ENCODE results near the gene AP5Z1. TPM values are rescaled to one million over a fixed set of nuclear protein-coding genes. Genes with fewer than 3 reads are reported as not detected.

Gene AP5Z1
- polyA plus RNA-seq, 1 of the 3 experiments (the other 2 are of a cell fraction): 29.5 TPM

DNA sequence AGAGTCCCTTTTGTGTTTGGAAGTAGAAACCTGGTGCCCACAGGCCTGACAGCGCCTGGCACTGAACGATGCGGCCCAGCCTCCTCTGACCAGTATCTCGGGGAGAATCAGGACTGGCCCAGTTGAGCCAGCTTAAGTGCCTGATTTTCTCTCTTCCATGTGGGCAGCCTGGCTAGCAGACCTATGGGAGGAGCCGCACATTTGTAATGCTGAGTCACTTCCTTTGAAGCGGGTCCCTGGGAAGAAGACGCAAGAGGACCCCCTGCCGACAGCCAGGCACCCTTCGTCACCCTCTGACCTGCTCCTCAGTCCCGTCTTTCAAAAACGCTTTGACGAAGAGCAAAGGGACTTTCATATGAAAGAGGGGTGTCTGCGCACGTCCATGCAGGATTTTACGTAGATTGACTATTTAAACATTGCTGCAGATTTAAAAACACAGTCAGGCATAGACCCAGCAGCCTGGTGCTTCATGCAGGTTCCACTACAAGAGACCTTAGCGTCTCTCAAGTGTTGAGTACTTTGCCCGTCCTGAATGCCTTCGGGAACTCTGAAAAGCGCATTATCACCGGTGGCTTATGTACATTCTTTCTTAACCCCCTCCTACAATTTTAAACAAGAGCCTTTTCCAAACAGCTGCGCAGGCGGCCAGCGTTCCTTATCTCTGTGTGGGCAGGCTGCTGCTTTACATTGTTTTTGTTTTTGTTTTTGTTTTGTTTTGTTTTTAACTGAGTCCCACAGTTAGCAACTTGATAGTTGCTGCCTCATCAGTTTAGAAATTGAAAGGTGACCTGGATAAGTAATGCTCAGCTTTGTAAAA lies 36.5 kb upstream of the AP5Z1 start (continued):
- TF ChIP-seq CTCF (IDR thresholded peaks at IDR 0.05) (peak; percentile 32; the same call in 1 of the 2 replicates), POLR2AphosphoS5 (IDR thresholded peaks at IDR 0.05; ENCODE audit: low read depth, low read length) (0 out of 2 replicates have a peak, but pooled peaks have one; percentile 42), TEAD4 (IDR thresholded peaks at IDR 0.05; ENCODE audit: borderline replicate concordance, insufficient read depth) (no peak), MEF2A (IDR thresholded peaks at IDR 0.05; ENCODE audit: borderline replicate concordance, low read depth) (no peak), EP300 (IDR thresholded peaks at IDR 0.05; ENCODE audit: borderline replicate concordance in 1 of 2, low read depth in 1 of 2, low read length in 1 of 2) (peak in 1 of 2 experiments; percentile 53; a peak in 2 of 4 replicates), CHD2 (IDR thresholded peaks at IDR 0.05; ENCODE audit: low read length, partially characterized antibody) (peak; percentile 13), TAF1 (IDR thresholded peaks at IDR 0.05; ENCODE audit: borderline replicate concordance, low read depth, low read length) (0 out of 2 replicates have a peak, but pooled peaks have one; percentile 24)
- TF ChIP-seq, protein P1, sequence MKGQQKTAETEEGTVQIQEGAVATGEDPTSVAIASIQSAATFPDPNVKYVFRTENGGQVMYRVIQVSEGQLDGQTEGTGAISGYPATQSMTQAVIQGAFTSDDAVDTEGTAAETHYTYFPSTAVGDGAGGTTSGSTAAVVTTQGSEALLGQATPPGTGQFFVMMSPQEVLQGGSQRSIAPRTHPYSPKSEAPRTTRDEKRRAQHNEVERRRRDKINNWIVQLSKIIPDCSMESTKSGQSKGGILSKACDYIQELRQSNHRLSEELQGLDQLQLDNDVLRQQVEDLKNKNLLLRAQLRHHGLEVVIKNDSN (IDR thresholded peaks at IDR 0.05; ENCODE audit: borderline replicate concordance, low read depth): no peak
- TF ChIP-seq, protein P2, sequence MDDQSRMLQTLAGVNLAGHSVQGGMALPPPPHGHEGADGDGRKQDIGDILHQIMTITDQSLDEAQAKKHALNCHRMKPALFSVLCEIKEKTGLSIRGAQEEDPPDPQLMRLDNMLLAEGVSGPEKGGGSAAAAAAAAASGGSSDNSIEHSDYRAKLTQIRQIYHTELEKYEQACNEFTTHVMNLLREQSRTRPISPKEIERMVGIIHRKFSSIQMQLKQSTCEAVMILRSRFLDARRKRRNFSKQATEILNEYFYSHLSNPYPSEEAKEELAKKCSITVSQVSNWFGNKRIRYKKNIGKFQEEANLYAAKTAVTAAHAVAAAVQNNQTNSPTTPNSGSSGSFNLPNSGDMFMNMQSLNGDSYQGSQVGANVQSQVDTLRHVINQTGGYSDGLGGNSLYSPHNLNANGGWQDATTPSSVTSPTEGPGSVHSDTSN (IDR thresholded peaks at IDR 0.05): no peak

DNA sequence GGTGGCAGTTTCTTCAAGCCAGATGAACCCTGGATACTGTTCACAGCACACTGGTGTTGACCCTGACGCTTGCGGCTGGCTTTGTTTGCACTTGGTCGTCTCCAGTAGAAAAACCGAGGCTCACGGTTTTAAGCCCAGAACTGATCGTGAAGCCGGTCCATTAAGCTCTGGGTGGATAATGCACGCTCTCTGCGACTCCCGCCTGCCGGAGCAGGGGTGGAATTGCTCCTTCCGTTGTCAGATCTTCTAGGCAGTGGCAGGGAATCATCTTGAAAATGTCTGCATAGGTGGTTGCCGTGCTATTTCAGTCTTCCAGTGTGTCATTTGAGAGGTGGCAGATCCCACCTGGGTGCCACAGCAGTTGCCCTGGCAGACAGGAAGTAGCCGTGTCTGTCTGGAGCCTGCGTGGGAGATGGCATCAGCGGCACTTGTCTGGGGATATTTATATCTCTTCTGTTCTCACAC lies 35.9 kb upstream of the AP5Z1 start:
- H3K27me3 ChIP-seq (ENCODE audit: insufficient read depth): no peaks in the 10 kb centered on the region
- peaks cover 3 to 11% of the 10 kb centered on the region in 2 experiments for H3K36me3 ChIP-seq (replicated peaks in 1 of 2; ENCODE audit: control insufficient read depth in 1 of 2, insufficient read depth in 2 of 2, low read length in 1 of 2)
- no peaks in the 10 kb centered on the region for H3K9me3 ChIP-seq
- H3K79me2 ChIP-seq (ENCODE audit: insufficient read depth): peaks cover 28% of the 10 kb centered on the region
- DNase-seq: peak; percentile 77
- TF ChIP-seq EP300 (IDR thresholded peaks at IDR 0.05; ENCODE audit: borderline replicate concordance in 1 of 2, low read depth in 1 of 2, low read length in 1 of 2): peak in 1 of 2 experiments; percentile 16; a peak in 1 of 4 replicates
- TF ChIP-seq YY1 (IDR thresholded peaks at IDR 0.05; ENCODE audit: low read depth): no peak
- TF ChIP-seq GATA2 (CRISPR knock-in tag; IDR thresholded peaks at IDR 0.05): peak; percentile 24; the same call in 1 of the 2 replicates
- TF ChIP-seq RAD21 (IDR thresholded peaks at IDR 0.05; ENCODE audit: low read length): peak; percentile 30; the same call in 1 of the 2 replicates
- H3K27ac ChIP-seq (ENCODE audit: low read depth in 2 of 2, low read length in 1 of 2): peak overlapping the region; percentile 73 to 88
- no peaks in the 10 kb centered on the region for H3K9me2 ChIP-seq
- no peaks in the 10 kb centered on the region for H4K20me1 ChIP-seq (ENCODE audit: insufficient read depth)
- H2AFZ ChIP-seq (ENCODE audit: low read depth): no peak overlapping the region
- H3K9ac ChIP-seq: no peak overlapping the region
- peaks cover 16 to 19% of the 10 kb centered on the region in 2 experiments; a peak in 3 of 4 replicates for H3K4me1 ChIP-seq (ENCODE audit: control insufficient read depth in 1 of 2, insufficient read depth in 2 of 2, low read depth in 1 of 2, low read length in 1 of 2)
- H3K4me3 ChIP-seq (ENCODE audit: low read depth in 2 of 2, low read length in 1 of 2): no peak overlapping the region
- ChIA-PET POLR2A (interaction anchor here (2.0 kb wide), 1 partner anchor 98 kb away, joined by 8 read pairs; no protein-coding TSS in a partner anchor), CTCF (interaction anchor here (0.9 to 1.4 kb wide), 4 partner anchors 8 to 56 kb away, joined by 3 read pairs; no protein-coding TSS in a partner anchor)
- no peak overlapping the region for H3K4me2 ChIP-seq
- no peaks in the 10 kb centered on the region for H3F3A ChIP-seq (replicated peaks; ENCODE audit: insufficient read depth)
- 59% methylated on average over 16 of the region's 16 CpGs for WGBS (ENCODE audit: low lambda C conversion rate)

All from SK-N-SH (cell line).